A549 (cell line): ENCODE measurements around the gene EDA2R.
A peak's percentile ranks its signal among the peaks of the same experiment; 100 is the strongest.

Source experiments
- CTCF ChIP-seq: fragments of >200 bp; sonication (Bioruptor Twin); formaldehyde crosslinking; IDR thresholded peaks from 3 replicates; pipeline ENCODE4 v1.5.1; 2016
- MAX ChIP-seq: IDR thresholded peaks from 2 replicates; pipeline ENCODE4 v1.6.1; 2012
- POLR2A ChIP-seq: IDR thresholded peaks from 2 replicates; pipeline ENCODE4 v1.6.1; 2012; ENCODE audit warnings: mild to moderate bottlenecking, low read length
- RFX5 ChIP-seq: fragments of 450-650 bp; IDR thresholded peaks from 2 replicates; pipeline ENCODE4 v1.7.1; 2014; ENCODE audit warnings: antibody characterized with exemption, mild to moderate bottlenecking, moderate library complexity
- TF ChIP-seq, protein P1 (sequence below): fragments of 200-600 bp; sonication (generic); IDR thresholded peaks from 2 replicates; pipeline ENCODE4 v1.6.1; 2016; ENCODE audit warnings: antibody characterized with exemption, mild to moderate bottlenecking, moderate library complexity

- TF ChIP-seq RFX5 (no peak), CTCF (no peak), MAX (peak; percentile 75), POLR2A (peak; percentile 32; the same call in 1 of the 2 replicates)
- TF ChIP-seq, protein P1, sequence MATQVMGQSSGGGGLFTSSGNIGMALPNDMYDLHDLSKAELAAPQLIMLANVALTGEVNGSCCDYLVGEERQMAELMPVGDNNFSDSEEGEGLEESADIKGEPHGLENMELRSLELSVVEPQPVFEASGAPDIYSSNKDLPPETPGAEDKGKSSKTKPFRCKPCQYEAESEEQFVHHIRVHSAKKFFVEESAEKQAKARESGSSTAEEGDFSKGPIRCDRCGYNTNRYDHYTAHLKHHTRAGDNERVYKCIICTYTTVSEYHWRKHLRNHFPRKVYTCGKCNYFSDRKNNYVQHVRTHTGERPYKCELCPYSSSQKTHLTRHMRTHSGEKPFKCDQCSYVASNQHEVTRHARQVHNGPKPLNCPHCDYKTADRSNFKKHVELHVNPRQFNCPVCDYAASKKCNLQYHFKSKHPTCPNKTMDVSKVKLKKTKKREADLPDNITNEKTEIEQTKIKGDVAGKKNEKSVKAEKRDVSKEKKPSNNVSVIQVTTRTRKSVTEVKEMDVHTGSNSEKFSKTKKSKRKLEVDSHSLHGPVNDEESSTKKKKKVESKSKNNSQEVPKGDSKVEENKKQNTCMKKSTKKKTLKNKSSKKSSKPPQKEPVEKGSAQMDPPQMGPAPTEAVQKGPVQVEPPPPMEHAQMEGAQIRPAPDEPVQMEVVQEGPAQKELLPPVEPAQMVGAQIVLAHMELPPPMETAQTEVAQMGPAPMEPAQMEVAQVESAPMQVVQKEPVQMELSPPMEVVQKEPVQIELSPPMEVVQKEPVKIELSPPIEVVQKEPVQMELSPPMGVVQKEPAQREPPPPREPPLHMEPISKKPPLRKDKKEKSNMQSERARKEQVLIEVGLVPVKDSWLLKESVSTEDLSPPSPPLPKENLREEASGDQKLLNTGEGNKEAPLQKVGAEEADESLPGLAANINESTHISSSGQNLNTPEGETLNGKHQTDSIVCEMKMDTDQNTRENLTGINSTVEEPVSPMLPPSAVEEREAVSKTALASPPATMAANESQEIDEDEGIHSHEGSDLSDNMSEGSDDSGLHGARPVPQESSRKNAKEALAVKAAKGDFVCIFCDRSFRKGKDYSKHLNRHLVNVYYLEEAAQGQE: no peak
These were observed at the start of gene EDA2R for GRCh38 chrX:66638591-66639500.
